ENCODE data around the gene KNTC1.

KNTC1 gene

GRCh38 chr12:122661246-122661645, 134.2 kb downstream of the KNTC1 start:
- Histone ChIP-seq H3K9ac (ENCODE audit: low read length) (no peak overlapping the region), H3K4me1 (ENCODE audit: insufficient read depth, low read length) (no peaks in the 10 kb centered on the region), H3K4me3 (ENCODE audit: low read depth in 1 of 2, low read length in 2 of 2) (no peak overlapping the region), H3K9me3 (ENCODE audit: low read length) (no peaks in the 10 kb centered on the region), H3K36me3 (ENCODE audit: insufficient read depth, low read length) (no peaks in the 10 kb centered on the region), H3K27me3 (ENCODE audit: control insufficient read depth in 1 of 2, insufficient read depth in 2 of 2, low read length in 2 of 2) (no peaks in the 10 kb centered on the region), H3K27ac (ENCODE audit: low read depth, low read length) (no peak overlapping the region)

GRCh38 chr12:122661938-122662337, 134.9 kb downstream of the KNTC1 start:
- Histone ChIP-seq H3K27me3 (ENCODE audit: control insufficient read depth in 1 of 2, insufficient read depth in 2 of 2, low read length in 2 of 2) (no peaks in the 10 kb centered on the region), H3K36me3 (ENCODE audit: insufficient read depth, low read length) (no peaks in the 10 kb centered on the region), H3K9ac (ENCODE audit: low read length) (no peak overlapping the region), H3K4me3 (ENCODE audit: low read depth in 1 of 2, low read length in 2 of 2) (no peak overlapping the region), H3K4me1 (ENCODE audit: insufficient read depth, low read length) (no peaks in the 10 kb centered on the region), H3K27ac (ENCODE audit: low read depth, low read length) (no peak overlapping the region), H3K9me3 (ENCODE audit: low read length) (no peaks in the 10 kb centered on the region)

DNA sequence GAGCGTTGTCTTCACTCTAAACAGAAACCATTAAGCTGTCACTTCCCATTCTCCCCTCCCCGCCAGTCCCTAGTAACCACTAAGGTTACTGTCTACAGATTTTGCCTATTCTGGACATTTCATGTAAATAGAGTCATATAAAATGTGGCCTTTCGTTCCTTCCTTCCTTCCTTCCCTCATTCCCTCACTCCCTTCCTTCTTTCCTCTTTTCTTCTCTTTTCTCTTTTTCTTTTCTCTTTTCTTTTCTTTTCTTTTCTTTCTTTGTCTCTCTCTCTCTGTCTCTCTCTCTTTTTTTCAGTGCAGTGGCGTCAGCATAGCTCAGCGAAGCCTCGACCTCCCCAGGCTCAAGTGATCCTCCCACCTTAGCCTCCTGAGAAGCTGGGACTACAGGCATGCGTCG, 138.3 kb downstream of the KNTC1 start:
- Histone ChIP-seq H3K27ac (ENCODE audit: low read depth, low read length) (no peak overlapping the region), H3K4me1 (ENCODE audit: insufficient read depth, low read length) (no peaks in the 10 kb centered on the region), H3K4me3 (ENCODE audit: low read depth in 1 of 2, low read length in 2 of 2) (no peak overlapping the region), H3K36me3 (ENCODE audit: insufficient read depth, low read length) (no peaks in the 10 kb centered on the region), H3K9ac (ENCODE audit: low read length) (no peak overlapping the region), H3K27me3 (ENCODE audit: control insufficient read depth in 1 of 2, insufficient read depth in 2 of 2, low read length in 2 of 2) (no peaks in the 10 kb centered on the region), H3K9me3 (ENCODE audit: low read length) (no peaks in the 10 kb centered on the region)

- Histone ChIP-seq H3K9ac (ENCODE audit: low read length) (no peak overlapping the region), H3K36me3 (ENCODE audit: insufficient read depth, low read length) (no peaks in the 10 kb centered on the region), H3K27ac (ENCODE audit: low read depth, low read length) (no peak overlapping the region), H3K4me3 (ENCODE audit: low read depth in 1 of 2, low read length in 2 of 2) (no peak overlapping the region), H3K9me3 (ENCODE audit: low read length) (no peaks in the 10 kb centered on the region), H3K4me1 (ENCODE audit: insufficient read depth, low read length) (no peaks in the 10 kb centered on the region), H3K27me3 (ENCODE audit: control insufficient read depth in 1 of 2, insufficient read depth in 2 of 2, low read length in 2 of 2) (no peaks in the 10 kb centered on the region)
Observed at GRCh38 chr12:122665759-122666158, 138.7 kb downstream of the KNTC1 start.

DNA sequence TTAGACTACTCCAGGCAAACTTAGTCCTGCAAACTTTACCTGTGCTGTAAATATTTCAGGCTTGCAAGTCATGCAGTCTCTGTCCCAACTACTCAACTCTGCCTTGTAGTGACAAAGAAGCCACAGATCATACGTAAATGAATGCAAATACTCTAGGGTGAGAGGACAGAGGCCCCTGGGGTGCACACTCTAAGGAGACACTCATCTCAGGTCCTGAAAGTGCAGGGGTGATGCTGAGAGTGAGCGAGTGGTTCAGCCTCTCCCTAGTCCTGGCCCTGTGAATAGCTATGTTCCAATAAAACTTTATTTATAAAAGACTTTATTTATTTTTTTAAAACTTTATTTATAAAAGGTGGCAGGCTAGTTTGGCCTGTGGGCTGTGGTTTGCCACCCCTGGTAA, 141.2 kb downstream of the KNTC1 start:
- Histone ChIP-seq H3K27ac (ENCODE audit: low read depth, low read length) (no peak overlapping the region), H3K27me3 (ENCODE audit: control insufficient read depth in 1 of 2, insufficient read depth in 2 of 2, low read length in 2 of 2) (no peaks in the 10 kb centered on the region), H3K36me3 (ENCODE audit: insufficient read depth, low read length) (no peaks in the 10 kb centered on the region), H3K4me3 (ENCODE audit: low read depth in 1 of 2, low read length in 2 of 2) (no peak overlapping the region), H3K4me1 (ENCODE audit: insufficient read depth, low read length) (no peaks in the 10 kb centered on the region), H3K9ac (ENCODE audit: low read length) (no peak overlapping the region), H3K9me3 (ENCODE audit: low read length) (no peaks in the 10 kb centered on the region)

- H3K27ac ChIP-seq (ENCODE audit: low read depth, low read length): no peak overlapping the region
- no peak overlapping the region for H3K9ac ChIP-seq (ENCODE audit: low read length)
Observed at GRCh38 chr12:122669397-122670070, 142.5 kb downstream of the KNTC1 start.

DNA sequence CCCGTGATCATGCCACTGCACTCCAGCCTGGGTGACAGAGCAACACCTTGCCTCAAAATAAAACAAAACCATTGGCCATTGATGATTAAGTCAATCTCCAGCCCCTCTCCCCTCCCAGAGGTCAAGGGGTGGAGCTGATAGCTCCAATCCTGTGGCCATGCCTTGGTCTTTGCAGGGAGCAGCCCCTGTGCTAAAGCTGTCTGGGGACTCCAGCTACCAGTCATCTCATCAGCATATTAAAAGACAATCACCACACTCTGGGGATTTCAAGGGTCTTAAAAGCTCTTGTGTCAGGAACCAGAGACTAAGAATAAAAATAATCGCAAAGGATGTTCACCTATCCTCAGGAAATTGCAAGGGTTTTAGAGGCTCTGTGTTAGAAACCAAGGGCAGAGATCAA, 145.5 kb downstream of the KNTC1 start:
- Histone ChIP-seq H3K4me1 (ENCODE audit: insufficient read depth, low read length) (no peaks in the 10 kb centered on the region), H3K9me3 (ENCODE audit: low read length) (no peaks in the 10 kb centered on the region), H3K9ac (ENCODE audit: low read length) (no peak overlapping the region), H3K27ac (ENCODE audit: low read depth, low read length) (no peak overlapping the region), H3K27me3 (ENCODE audit: control insufficient read depth in 1 of 2, insufficient read depth in 2 of 2, low read length in 2 of 2) (no peaks in the 10 kb centered on the region), H3K4me3 (ENCODE audit: low read depth in 1 of 2, low read length in 2 of 2) (no peak overlapping the region), H3K36me3 (ENCODE audit: insufficient read depth, low read length) (no peaks in the 10 kb centered on the region)

More at GRCh38 chr12:122669397-122670070, 142.5 kb downstream of the KNTC1 start:
- Histone ChIP-seq H3K27me3 (ENCODE audit: control insufficient read depth in 1 of 2, insufficient read depth in 2 of 2, low read length in 2 of 2) (no peaks in the 10 kb centered on the region), H3K9me3 (ENCODE audit: low read length) (no peaks in the 10 kb centered on the region), H3K4me1 (ENCODE audit: insufficient read depth, low read length) (no peaks in the 10 kb centered on the region), H3K4me3 (ENCODE audit: low read depth in 1 of 2, low read length in 2 of 2) (no peak overlapping the region), H3K36me3 (ENCODE audit: insufficient read depth, low read length) (no peaks in the 10 kb centered on the region)
